HUDEP-2 (cell line): ENCODE measurements around the gene KCNJ9.
"Not testable (repeated sequence)": the region's sequence is repeated elsewhere in the genome, so short reads cannot be mapped to it uniquely, and the experiment has no call there.

ENCODE experiments used
- DNase-seq, 76 experiments: peaks; one replicate each; lab custom pipeline; 2025; ENCODE audit not compliant: unreplicated experiment in 76 of 76; lab: John Stamatoyannopoulos, UW

The KCNJ9 gene

DNA sequence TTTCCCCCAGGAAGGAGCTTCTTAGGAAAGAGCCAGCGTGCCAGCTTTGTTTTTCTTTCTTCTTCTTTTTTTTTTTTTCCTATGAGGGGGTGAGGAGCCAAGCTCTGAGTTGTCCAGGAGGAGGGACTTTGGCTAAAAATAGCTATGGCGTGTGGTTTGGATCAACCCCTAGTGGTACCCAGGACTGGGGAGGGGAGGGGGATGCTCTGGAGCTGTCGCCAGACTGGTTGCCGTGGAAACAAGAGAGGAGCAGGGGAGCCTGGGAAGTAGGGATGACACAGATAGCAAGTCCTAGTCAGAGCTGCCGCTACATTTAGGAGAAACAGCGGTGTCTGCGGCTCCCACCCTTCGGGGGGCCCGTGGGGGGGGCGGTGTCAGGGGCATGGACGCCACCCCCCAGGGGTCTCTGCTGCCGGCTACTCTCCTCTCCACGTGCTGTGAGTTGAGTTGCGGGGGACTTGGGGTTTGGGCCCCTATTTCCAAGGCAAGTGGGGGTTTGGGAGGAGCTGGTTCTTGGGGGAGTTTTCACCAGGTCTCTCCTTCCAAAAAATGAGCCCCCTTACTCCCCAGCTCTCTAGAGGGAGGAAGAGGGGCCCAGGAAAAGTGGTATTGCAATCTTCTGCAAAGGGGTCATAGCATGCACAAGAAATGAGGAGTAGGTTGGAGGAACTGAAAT lies at the start of gene KCNJ9:
TSS of gene KCNJ9 (plus strand) at position 278 of the 676 bp plus-strand sequence. CDS start 2,493 bp downstream, outside the sequence.
- DNase-seq, result no peak

DNA sequence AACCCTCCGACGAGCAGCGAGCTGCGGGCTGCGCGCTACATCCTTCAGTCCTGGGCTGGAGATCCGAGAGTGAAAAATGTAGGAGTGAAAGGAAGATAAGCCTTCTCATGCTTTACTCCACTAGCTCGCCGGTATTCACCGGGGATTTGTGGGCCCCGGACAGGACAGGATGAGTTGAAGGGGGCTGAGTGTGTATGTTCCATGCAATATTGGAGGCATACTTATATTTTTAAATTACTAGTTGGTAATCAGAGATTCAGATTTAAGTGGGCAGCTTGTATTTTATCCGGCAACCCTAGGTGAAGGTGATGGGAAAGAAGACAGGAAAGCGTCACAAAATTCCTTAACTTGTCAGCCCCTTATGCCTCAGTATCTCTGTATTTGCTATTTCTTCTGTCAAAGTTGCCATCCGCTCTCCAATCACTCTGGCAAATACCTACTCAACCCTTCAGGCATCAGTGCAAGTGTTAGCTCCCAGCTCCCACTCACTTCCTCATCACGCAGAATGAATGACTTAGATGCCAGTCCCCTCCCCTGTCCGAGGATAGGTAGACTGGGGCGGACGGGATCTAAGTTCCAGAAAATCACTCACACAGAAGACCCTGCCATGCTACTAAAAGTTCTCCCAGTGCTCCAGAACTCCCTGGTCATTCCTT lies 49.0 kb upstream of the KCNJ9 start:
- DNase-seq, result no peak

DNA sequence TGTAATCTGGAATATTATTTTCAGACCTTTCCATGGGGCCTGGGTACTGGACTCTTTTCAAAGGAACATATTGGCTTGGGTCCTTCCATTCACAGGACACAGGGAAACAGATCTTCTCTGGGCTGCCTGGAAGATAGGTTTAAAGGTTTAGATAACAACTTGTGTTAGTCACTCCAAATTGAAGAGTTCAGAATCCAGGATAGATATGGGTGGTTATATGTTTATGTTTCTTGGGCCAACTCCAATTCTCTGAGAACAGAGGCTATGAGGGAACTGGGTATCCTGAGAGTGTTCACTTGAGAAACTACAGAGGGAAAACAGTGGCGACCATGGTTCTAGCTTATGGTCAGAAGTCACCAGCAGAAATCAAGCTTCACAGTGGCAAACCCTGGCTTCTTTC lies 40.9 kb upstream of the KCNJ9 start:
- no peak for DNase-seq

DNA sequence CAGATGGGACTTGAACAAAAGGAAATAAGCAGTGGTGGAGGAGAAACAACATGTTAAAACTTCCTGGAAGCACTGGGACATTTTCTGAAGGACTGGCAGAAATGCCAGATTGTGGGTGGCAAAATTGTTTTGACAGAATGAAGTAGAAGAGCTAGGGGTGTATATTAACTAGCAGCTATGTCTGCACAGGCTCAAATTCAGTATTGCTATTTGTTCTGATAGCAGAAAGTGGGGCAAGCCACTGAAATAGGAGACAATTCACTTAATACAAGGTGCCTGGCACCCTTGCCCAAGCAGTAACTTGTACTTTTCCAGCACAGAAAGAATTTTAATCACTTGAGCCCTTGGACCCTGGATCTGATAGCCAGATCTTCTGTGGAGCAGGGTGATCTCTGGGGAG lies 37.8 kb upstream of the KCNJ9 start:
- DNase-seq, result no peak

DNA sequence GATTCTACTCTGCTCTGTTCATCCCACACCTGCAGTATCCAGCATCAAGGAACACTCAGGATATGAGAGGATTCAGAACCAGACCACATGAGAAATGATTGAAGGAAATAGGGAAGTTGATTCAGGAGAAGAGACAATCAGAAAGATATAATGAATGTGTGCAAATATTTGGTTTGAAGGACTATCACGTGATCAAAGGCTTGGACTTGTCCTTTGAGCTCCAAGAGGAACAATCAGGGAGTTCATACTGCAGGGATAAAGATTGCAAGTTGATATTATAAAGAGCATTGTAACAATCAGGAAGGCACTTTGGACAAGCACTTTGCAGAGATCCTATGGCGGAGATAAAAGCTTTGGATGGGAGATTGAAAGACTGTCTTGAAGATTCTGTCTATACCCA lies 35.7 kb upstream of the KCNJ9 start:
- DNase-seq, result no peak

DNA sequence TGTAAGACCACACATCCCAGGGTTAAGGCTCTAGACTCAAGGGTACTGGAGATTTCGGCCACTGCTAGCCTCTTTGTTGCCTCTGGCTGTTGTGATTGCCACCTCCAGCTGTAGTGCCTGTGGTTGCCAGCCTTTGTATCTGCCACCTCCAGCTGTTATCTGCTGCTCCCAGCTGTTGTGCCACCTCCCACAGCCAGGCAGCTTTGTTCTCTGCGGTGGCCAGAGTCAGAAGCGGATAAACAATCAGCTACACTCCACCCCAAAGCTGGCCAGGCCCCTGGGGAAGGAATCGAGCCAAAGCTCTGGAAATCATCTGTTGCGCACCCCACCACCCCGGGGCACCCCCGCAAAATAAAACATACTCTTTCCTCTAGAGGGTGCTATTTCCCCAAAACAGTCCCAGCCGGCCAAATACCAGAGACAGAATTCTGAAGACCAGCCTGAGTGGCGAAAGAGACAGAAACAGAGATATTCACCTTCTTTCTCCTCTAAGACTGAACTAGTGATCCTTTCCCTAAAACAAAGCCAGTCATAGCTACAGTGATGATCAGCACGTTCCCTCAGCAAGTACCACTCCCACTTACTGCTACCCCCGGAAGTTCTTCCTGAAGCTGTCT lies 34.7 kb upstream of the KCNJ9 start:
- DNase-seq, result peak; percentile 25 to 99 (median 97)

DNA sequence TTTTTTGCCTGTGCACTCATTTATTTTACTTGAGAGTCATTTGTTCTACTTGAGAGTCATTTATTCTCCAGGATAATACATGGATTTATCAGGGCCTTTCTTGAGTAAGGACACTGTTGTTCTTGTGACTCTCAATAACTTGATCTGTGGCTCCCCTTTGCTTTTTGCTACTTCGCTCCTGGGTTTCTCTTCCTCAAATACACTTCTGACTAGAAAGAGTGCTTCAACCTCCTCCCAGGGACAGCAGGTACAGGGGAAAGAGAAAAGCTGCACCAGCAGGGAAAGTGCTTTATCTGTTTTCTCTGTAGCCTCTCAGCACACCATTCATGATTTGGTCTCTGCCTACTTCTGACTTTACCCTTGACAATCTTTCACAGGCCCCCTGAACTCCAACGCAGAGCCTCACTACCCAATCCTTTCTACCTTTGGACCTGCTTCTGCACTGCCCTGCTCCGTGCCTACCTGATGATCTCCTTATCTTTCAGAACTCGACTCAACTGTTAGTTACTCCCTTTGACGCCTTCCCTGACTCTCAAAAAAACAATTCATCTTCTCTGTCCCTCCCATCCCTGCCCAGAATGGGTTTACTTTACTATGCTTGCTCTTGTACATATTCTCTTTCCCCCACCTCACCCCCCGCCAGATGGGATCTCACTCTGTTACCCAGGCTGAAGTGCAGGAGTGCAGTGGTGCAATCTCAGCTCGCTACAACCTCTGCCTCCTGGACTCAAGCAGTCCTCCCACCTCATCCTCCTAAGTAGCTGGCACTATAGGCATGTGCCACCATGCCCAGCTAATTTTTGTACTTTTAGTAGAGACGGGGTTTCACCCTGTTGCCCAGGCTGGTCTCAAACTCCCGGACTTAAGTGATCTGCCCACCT lies 34.0 kb upstream of the KCNJ9 start:
- DNase-seq, result peak in 4 of 76 experiments; percentile 6 to 13 (median 11)

GRCh38 chr1:160048335-160048734 lies 33.0 kb upstream of the KCNJ9 start:
- DNase-seq, result no peak

DNA sequence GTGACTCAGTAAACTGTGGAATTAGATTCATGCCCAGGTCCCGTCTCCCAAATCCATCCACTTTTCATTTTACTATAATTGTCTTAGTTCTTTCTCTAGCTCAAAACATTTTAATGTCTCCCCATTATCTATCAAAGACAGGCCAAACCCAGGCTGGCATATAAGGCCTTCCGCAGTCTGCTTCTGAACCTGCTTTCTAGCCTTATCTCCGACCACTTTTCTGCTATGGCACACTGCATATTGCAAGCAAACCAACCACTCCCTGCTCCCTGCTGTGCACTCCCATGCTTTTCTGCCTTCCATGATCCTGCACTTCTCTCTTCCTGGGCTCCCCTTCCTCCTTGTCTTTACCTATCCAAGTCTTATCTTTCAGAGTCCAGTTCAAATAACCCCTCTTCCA lies 32.2 kb upstream of the KCNJ9 start:
- peak in 62 of 76 experiments; percentile 4 to 75 (median 38) for DNase-seq

DNA sequence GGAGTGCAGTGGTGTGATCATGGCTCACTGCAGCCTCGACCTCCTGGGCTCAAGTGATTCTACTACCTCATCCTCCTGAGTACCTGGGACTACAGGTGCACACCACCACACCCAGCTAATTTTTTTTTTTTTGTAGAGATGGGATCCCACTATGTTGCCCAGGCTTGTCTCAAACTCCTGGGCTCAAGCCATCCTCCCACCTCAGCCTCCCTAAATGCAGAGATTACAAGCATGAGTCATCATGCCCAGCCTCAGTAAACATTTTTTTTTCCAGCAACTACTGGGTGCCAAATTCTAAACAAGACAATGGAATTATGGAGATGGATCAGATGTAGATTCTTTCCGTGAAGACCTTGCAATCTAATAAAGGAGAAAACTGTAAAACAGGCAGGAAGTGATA lies 31.2 kb upstream of the KCNJ9 start:
- DNase-seq, result not testable (repeated sequence)

DNA sequence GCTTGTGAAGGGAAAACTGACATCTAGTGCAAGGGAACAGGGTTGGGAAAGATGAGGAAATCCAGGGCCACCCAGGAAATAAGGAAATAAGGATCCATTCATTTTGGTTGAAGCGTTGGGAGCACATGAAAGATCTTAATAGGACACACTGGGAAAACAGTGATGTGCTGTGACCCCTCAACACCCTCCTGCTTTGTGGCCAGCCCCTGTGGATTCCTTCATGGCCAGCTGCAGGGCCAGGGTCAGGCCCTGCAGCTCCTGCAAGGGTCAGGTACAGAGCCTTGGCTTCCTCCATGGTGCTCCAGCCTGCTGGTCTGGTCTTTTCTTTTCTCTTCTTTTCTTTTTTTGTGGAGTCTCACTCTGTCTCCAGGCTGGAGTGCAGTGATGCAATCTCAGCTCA lies 30.7 kb upstream of the KCNJ9 start:
- no peak for DNase-seq

DNA sequence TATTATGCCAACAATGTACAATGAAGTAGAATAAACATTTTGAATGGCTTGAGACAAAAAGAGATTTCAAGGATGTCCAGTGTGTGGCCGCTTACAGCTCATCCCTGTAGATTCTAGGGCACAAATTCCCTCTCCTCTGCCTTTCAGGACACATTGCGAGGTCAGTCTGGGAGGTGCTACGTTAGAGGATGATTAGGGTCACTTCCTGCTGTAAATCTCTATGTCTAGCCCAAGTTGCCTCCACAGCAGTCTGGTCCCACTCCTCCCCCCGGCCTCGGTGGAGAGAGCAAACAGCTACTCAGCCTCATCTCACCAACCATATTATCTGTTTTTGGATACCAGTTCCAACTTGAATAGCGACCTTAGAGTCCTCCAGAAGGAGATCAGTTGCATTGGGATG lies 28.4 kb upstream of the KCNJ9 start:
- no peak for DNase-seq

GRCh38 chr1:160053548-160054365 lies 27.6 kb upstream of the KCNJ9 start:
- DNase-seq, result no peak

DNA sequence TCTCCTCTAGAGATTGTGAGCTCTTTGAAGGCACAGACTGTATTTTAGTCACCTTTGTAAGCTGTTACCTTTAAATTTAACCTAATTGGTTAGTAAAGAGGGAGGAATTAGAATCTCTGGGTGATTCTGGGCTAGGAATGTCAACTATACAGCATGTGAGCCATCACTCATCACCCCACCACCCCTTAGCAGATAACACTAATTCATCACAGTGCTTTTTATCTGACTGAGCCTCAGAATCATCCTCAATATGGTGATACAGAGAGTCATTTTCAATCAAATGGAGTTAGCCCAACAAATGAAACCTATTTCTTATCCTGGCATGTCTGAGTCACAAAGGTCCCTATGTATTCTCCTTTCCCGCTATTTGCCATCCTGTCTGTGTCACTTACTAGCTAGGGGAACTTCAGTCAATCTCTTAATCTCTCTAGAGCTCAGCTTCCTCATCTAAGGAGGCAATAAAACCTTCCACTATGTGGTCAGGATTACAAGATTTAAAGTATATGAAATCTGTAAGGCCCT lies 24.6 kb upstream of the KCNJ9 start:
- DNase-seq, result no peak

DNA sequence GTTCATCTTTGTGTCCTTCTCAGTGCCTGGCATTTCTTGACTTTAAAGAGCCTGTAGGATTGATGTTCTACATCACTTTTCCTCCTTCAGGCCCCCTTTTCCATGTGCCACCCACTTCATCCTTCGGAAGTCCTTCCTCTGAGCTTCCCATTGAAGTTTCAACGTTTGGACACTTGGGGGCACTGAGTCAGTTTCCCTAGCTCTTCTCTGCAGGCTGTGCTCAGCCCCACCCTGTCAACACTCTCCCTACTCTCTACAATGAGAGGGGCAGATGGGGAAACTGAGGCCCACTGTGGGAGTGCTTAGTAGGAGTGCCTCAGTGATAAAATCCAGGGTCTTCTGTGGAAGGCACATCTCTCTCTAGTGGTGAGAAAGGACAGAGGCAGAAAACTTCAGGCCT lies 23.3 kb upstream of the KCNJ9 start:
- peak in 1 of 76 experiments; percentile 7 for DNase-seq

- no peak for DNase-seq
Observed at GRCh38 chr1:160061369-160062229, 19.7 kb upstream of the KCNJ9 start.

DNA sequence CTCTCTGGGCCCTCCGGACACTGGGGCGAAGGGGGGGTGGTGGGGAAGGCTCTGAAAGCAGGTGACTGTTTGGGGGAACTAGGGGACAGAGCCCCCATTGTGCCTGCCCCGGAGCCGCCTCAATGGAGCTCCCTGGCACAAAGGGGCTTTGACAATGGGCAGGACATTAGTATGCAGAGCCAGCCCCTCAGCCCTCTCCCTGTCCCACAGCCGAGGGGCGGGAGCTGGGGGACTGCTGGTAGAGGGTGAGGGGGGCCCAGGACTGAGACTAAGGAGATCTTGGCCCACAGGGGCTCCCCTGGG lies 19.2 kb upstream of the KCNJ9 start:
- no peak for DNase-seq

DNA sequence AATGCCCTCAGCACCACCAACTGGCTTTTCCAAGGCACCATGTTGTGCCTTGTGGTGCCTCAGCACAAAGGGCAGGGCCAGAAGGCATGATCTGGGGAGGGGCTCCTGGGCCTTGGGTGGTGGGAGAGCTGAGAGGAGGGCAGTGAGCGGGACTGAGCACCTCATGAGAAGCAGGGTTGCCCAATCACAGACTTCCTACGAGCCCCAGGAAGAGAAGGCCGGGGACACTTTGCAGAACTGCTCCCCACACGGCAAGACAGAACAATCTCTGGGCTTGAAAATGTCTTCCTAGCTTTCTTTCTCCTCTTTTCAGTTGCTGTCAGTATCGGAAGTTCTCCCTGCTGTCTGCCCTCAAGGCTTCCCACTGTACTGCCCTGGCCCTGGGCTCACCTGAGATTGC lies 18.2 kb upstream of the KCNJ9 start:
- DNase-seq, result no peak

DNA sequence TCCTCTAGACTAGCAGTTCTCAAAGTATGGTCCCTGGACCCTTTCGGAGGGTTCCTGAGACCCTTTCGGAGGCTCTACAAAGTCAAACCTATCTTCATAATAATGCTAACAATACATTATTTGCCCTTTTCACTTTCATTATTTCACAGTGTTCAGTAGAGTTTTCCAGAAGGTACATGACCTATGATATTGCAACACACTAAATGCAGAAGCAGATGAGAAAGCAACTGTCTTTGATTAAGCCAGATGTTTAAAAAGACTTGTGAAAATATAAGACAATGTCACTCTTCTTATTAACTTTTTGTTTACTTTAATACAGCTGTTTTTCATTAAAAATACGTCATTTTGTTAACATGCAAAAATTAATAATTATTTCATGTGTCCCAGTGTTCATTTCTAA lies 17.2 kb upstream of the KCNJ9 start:
- no peak for DNase-seq
